GM19324 (cell line): ENCODE data around the gene BPIFB2.

Source experiments
- ATAC-seq: cut with Tn5 transposase; IDR thresholded peaks from one replicate; pipeline ENCODE4 v1.9.1; 2021; ENCODE audit warnings: mild to moderate bottlenecking, moderate library complexity; ENCODE audit not compliant: unreplicated experiment, low FRiP score

Gene BPIFB2

DNA sequence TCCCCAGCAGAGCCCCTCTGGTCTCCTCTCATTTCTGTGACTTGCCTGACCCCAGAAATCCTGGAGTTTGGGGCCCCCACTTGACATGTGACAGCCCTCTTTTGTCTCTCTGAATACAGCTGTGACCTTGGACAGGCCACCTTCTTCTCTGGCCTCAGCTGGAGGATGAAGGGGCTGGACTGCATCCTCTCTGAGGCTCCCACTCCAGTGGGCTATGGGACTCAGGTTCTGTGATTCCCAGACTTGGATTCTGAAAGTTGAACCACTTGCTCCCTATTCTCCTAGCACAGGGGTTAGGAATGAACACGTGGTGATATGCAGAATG, 55.3 kb downstream of the BPIFB2 start:
- ATAC-seq, result no peak

- no peak for ATAC-seq
Observed at GRCh38 chr20:33063271-33063670, 55.8 kb downstream of the BPIFB2 start.

- ATAC-seq, result no peak
Observed at GRCh38 chr20:33064572-33065287, 57.2 kb downstream of the BPIFB2 start.

DNA sequence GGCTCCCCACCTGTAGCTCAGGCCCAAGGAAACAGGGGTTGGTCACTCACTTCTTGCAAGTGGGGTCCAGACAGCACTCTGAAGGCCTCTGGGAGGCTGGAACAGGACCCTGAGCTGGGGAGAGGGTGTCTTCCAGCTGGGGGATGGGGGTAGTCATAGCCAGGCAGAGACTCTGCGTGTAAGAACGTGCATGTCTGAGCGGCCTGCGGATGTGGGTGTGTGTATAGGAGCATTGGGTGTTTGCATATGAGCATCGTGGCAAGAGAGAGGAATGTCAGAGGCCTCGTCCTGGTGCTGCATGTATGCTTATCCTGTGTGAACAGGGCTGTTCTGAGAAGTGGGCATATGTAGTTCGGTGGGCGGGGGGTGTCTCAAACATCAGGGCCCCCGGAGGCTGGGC, 58.3 kb downstream of the BPIFB2 start:
- ATAC-seq, result no peak

DNA sequence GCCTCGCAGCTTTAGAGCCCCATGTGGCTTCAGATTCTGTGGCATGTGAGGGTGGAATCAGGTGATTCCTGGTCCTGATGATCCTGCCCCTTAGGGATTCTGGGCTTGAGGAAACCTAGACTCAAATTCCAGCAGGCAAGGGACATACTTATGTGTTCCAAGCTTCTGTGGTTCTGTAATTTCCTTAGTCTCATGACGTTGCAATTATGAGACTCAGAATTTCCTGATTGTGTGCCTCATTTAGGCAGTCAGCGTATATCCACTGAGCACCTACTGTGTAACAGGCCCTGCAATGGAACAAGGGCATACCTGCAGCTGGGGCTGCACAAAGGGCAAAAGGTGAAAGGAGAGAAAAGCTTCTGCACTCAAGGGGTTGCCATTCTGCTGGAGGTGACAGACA, 60.3 kb downstream of the BPIFB2 start:
- no peak for ATAC-seq

DNA sequence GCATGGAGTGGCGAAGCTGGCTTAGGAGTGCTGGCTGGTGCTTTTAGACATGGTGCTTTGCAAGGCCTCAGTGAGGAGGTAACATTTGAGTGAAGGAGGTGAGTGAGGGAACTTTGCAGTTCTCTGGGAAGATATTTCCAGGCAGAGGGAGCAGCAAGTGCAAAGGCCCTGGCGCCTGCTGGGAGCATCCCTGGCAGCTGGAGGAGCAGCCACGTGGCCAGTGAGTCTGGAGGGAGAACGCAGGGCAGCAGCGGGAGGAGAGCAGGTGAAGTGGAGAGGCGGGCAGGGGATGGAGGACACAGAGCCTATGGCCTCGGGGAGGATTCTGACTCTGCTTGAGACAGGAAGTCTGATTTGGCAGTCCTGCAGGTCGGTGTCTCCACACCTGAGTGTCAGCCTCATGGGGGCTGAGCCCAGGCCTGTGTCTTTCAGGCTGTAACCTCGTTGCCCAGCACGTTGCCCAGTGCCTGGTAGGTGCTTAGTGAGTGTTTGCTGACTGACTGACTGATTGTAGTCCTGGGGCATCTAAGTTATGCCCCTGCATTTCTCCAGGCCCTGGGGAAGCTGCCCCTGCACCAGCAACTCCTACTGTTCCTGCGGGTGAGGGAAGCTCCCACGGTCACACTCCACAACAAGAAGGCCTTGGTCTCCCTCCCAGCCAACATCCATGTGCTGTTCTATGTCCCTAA, 60.9 kb downstream of the BPIFB2 start:
- no peak for ATAC-seq

- ATAC-seq, result no peak
Observed at GRCh38 chr20:33069673-33070072, 62.2 kb downstream of the BPIFB2 start.

GRCh38 chr20:33070111-33071053, 62.9 kb downstream of the BPIFB2 start:
- ATAC-seq, result no peak

DNA sequence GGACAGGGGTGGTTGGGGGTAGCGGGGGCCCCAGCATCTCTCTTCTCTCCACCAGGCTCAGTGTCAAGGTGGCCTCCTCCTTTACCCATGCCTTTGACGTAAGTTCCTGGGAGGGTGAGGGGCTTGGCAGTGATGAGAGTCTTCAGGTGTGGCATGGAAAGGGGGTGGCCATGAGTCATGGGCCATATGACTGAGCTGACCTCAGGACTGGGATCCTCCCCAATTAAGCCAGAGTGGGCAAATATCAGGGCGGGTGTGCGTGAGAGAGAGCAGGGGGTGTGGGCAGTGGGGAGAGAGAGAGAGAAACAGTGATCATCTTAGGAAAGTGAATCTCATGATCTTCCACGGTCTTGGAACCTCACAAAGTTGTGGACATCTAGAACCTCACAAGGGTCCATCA, 63.7 kb downstream of the BPIFB2 start:
- no peak for ATAC-seq

GRCh38 chr20:33072362-33072761, 64.9 kb downstream of the BPIFB2 start:
- no peak for ATAC-seq

DNA sequence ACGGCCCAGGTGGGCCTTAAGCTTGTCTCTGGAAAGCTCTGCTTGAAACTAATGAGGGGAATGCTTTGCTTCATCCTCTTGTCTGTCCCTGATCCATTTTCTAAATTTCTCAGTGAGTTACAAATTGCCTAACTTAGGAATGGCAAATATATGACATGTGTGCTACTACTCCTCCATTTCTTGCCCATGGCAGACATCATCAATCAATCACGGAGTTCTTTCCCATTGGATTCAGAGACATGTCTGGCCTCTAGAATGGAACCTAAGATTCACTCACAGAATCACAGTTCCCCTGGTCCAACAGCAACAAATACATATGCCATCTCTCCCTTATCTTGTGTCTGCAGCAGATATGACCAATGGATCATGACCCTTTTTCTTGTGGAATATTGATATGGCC, 65.3 kb downstream of the BPIFB2 start:
- no peak for ATAC-seq
